HFFc6 (cell line): ENCODE measurements around the gene MYLK. TPM values are rescaled to one million over a fixed set of nuclear protein-coding genes. Genes with fewer than 3 reads are reported as not detected.
"Not testable (repeated sequence)": the region's sequence is repeated elsewhere in the genome, so short reads cannot be mapped to it uniquely, and the experiment has no call there.

Experiments used
- DNase-seq: peaks from one replicate; pipeline ENCODE4 v3.0.0-alpha.2; 2018
- H3K27ac Mint-ChIP-seq: 2 replicates; pipeline ENCODE4 v1.8.0; 2020; ENCODE audit warnings: mild to moderate bottlenecking, mixed read lengths
- H3K27me3 Mint-ChIP-seq: 2 replicates; pipeline ENCODE4 v1.8.0; 2021; ENCODE audit warnings: mild to moderate bottlenecking, moderate library complexity, mixed read lengths; ENCODE audit not compliant: insufficient read depth
- H3K36me3 Mint-ChIP-seq: 2 replicates; pipeline ENCODE4 v1.8.0; 2021; ENCODE audit warnings: low read depth, mixed read lengths
- H3K4me1 Mint-ChIP-seq: 2 replicates; pipeline ENCODE4 v1.8.0; 2020; ENCODE audit warnings: low read depth, mixed read lengths
- H3K4me3 Mint-ChIP-seq: 2 replicates; pipeline ENCODE4 v1.8.0; 2020; ENCODE audit warnings: mild to moderate bottlenecking, moderate library complexity, mixed read lengths
- H3K9me3 Mint-ChIP-seq: 2 replicates; pipeline ENCODE4 v1.8.0; 2020; ENCODE audit warnings: mild to moderate bottlenecking, mixed read lengths
- CTCF ChIP-seq: fragments of 200-600 bp; sonication (generic); IDR thresholded peaks from 2 replicates; pipeline ENCODE4 v1.5.0; 2021; ENCODE audit warnings: antibody characterized with exemption, mild to moderate bottlenecking
- total RNA-seq, 6 experiments: library from RNA; stranded (reverse); fragmentation: NEBNext Ultra II Directional; extraction: Animal tissue kit (Norgen Biotek cat#: 25700); gene quantifications; 2 replicates in 1 of 6; 3 replicates in 5 of 6; pipeline ENCODE4 v1.2.3, GENCODE V29; 2021

Gene MYLK
- total RNA-seq, 6 experiments from 2014 or later, result 296 to 431 (median 335) TPM

DNA sequence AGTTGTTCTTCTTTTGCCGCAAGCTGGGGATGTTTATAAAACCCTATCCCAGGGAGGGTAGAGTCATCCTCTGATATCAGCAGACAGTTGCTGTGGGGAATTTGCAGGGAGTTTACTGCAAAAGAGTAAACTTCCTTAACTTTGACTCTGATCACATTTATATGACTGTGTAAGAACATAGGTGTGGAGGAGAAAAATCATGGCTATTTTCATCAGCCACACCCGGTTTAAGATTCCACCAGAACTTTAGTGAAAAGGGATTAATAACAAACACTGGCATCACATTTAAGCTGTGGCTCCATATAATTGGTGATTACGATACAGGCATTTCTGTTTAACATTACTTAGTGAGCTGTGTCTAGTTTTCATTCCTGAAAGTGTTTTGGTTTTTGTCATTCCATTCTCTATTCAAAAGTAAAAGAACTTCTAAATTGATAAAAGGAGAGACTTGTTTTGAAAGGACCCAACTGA lies 143.1 kb downstream of the MYLK start:
- H3K9me3 Mint-ChIP-seq, result peaks cover 1% of the 10 kb centered on the region; the same call in 1 of the 2 replicates
- H3K36me3 Mint-ChIP-seq, result peaks cover 72% of the 10 kb centered on the region
- peaks cover 9% of the 10 kb centered on the region for H3K27me3 Mint-ChIP-seq
- no peak for DNase-seq
- no peak for TF ChIP-seq CTCF
- peaks cover 90% of the 10 kb centered on the region for H3K4me1 Mint-ChIP-seq
- peak overlapping the region; percentile 34 for H3K4me3 Mint-ChIP-seq
- peak overlapping the region; percentile 94 for H3K27ac Mint-ChIP-seq

DNA sequence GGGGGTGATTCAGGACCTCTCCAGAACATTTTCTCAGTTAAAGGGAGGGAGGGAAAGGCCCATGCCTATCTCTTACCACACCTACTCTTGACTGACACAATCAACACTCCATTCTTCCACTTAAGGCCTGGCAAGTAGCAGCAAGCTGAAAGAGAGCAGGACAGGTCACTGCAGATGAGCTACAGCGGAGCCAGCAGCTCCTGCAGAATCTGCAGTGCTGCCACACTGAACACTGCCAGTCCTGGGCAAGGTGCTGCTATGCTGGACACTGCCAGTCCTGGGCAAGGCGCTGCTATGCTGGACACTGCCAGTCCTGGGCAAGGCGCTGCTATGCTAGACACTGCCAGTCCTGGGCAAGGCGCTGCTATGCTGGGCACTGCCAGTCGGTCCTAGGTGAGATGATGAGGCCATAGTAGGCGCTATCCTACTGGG lies 143.7 kb downstream of the MYLK start:
- DNase-seq, result no peak
- TF ChIP-seq CTCF, result no peak
- peak overlapping the region; percentile 94 for H3K27ac Mint-ChIP-seq
- peak overlapping the region; percentile 71 for H3K4me3 Mint-ChIP-seq
- peaks cover 74% of the 10 kb centered on the region for H3K36me3 Mint-ChIP-seq
- peaks cover 9% of the 10 kb centered on the region for H3K27me3 Mint-ChIP-seq
- H3K4me1 Mint-ChIP-seq, result peaks cover 93% of the 10 kb centered on the region
- no peaks in the 10 kb centered on the region; the same call in 1 of the 2 replicates for H3K9me3 Mint-ChIP-seq

GRCh38 chr3:123739754-123740153 lies 144.4 kb downstream of the MYLK start:
- H3K4me3 Mint-ChIP-seq, result peak overlapping the region; percentile 71
- no peak for TF ChIP-seq CTCF
- H3K27ac Mint-ChIP-seq, result peak overlapping the region; percentile 94
- H3K27me3 Mint-ChIP-seq, result peaks cover 11% of the 10 kb centered on the region
- peaks cover 94% of the 10 kb centered on the region for H3K4me1 Mint-ChIP-seq
- peaks cover 76% of the 10 kb centered on the region for H3K36me3 Mint-ChIP-seq
- no peaks in the 10 kb centered on the region; the same call in 1 of the 2 replicates for H3K9me3 Mint-ChIP-seq
- DNase-seq, result peak; percentile 80

- Mint-ChIP-seq H3K4me3 (peak overlapping the region; percentile 71), H3K36me3 (peaks cover 81% of the 10 kb centered on the region), H3K27ac (peak overlapping the region; percentile 94), H3K27me3 (peaks cover 15% of the 10 kb centered on the region), H3K4me1 (peaks cover 99% of the 10 kb centered on the region), H3K9me3 (no peaks in the 10 kb centered on the region; the same call in 1 of the 2 replicates)
- no peak for TF ChIP-seq CTCF
- no peak for DNase-seq
These were observed 145.0 kb downstream of the MYLK start for GRCh38 chr3:123739106-123739505.

DNA sequence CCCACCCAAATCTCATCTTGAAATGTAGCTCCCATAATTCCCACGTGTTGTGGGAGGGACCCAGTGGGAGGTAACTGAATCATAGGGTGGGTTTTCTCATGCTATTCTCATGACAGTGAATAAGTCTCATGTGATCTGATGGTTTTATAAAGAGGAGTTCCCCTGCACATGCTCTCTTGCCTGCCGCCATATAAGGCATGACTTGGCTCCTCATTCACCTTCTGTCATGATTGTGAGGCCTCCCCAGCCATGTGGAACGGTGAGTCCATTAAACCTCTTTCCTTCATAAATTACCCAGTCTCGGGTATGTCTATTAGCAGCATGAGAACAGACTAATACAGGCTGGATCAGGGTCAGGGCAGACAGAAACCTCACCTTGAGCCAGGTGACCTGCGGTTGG lies 145.6 kb downstream of the MYLK start:
- Mint-ChIP-seq H3K36me3 (peaks cover 81% of the 10 kb centered on the region), H3K4me3 (peak overlapping the region; percentile 19; the same call in 1 of the 2 replicates), H3K4me1 (peaks cover 99% of the 10 kb centered on the region), H3K27me3 (peaks cover 19% of the 10 kb centered on the region), H3K27ac (peak overlapping the region; percentile 94)
- not testable (repeated sequence) for DNase-seq, H3K9me3 Mint-ChIP-seq

GRCh38 chr3:123737168-123737567 lies 147.0 kb downstream of the MYLK start:
- peaks cover 81% of the 10 kb centered on the region for H3K36me3 Mint-ChIP-seq
- no peak for TF ChIP-seq CTCF
- no peak for DNase-seq
- no peak overlapping the region for H3K4me3 Mint-ChIP-seq
- H3K9me3 Mint-ChIP-seq, result no peaks in the 10 kb centered on the region; the same call in 1 of the 2 replicates
- peaks cover 21% of the 10 kb centered on the region for H3K27me3 Mint-ChIP-seq
- peaks cover 99% of the 10 kb centered on the region for H3K4me1 Mint-ChIP-seq
- H3K27ac Mint-ChIP-seq, result peak overlapping the region; percentile 98
